ENCODE data around the gene LRTM2.

Gene LRTM2

GRCh38 chr12:1862973-1863372, 42.6 kb downstream of the LRTM2 start:
- TF ChIP-seq RARB (CRISPR knock-in tag; IDR thresholded peaks at IDR 0.05) (no peak), ARNTL (CRISPR knock-in tag; IDR thresholded peaks at IDR 0.05; ENCODE audit: borderline replicate concordance, low read depth) (no peak), TOX (CRISPR knock-in tag; IDR thresholded peaks at IDR 0.05; ENCODE audit: borderline replicate concordance) (no peak), ESRRG (CRISPR knock-in tag; IDR thresholded peaks at IDR 0.05) (no peak), PATZ1 (CRISPR knock-in tag; IDR thresholded peaks at IDR 0.05; ENCODE audit: borderline replicate concordance) (no peak), ZNF70 (CRISPR knock-in tag; IDR thresholded peaks at IDR 0.05) (no peak), ZNF565 (CRISPR knock-in tag; conservative IDR thresholded peaks at IDR 0.05; ENCODE audit: low read depth) (no peak), TCF4 (CRISPR knock-in tag; IDR thresholded peaks at IDR 0.05; ENCODE audit: borderline replicate concordance) (no peak), CREB5 (CRISPR knock-in tag; IDR thresholded peaks at IDR 0.05; ENCODE audit: low read depth) (no peak), GLIS3 (CRISPR knock-in tag; IDR thresholded peaks at IDR 0.05) (no peak), ZC3H10 (CRISPR knock-in tag; IDR thresholded peaks at IDR 0.05) (no peak), CSDC2 (CRISPR knock-in tag; IDR thresholded peaks at IDR 0.05) (no peak), ZFP30 (CRISPR knock-in tag; IDR thresholded peaks at IDR 0.05) (no peak), SNAI2 (CRISPR knock-in tag; IDR thresholded peaks at IDR 0.05) (no peak)
- TF ChIP-seq, protein P1, sequence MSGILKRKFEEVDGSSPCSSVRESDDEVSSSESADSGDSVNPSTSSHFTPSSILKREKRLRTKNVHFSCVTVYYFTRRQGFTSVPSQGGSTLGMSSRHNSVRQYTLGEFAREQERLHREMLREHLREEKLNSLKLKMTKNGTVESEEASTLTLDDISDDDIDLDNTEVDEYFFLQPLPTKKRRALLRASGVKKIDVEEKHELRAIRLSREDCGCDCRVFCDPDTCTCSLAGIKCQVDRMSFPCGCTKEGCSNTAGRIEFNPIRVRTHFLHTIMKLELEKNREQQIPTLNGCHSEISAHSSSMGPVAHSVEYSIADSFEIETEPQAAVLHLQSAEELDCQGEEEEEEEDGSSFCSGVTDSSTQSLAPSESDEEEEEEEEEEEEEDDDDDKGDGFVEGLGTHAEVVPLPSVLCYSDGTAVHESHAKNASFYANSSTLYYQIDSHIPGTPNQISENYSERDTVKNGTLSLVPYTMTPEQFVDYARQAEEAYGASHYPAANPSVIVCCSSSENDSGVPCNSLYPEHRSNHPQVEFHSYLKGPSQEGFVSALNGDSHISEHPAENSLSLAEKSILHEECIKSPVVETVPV (CRISPR knock-in tag; IDR thresholded peaks at IDR 0.05): no peak
- no peak for ATAC-seq

DNA sequence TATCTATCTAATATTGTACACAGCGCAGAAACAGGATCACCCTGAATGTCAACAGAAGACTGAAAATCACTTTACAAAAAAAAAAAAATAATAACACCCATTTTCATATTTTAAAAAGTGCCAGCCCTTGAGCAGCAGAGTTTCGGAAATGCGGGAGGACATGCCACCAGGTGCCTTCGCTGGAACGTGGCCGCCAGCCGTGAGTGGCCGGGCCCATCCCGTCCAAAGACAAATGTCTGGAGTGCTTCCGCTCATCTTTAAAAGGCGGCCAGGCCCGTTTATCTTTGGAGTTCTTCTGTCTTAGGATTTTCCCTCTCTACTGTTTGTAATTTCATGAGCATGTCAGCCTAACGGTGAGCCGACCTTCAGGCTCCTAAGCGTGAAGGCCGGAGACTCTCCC, 43.5 kb downstream of the LRTM2 start:
- TF ChIP-seq ARNTL (CRISPR knock-in tag; IDR thresholded peaks at IDR 0.05; ENCODE audit: borderline replicate concordance, low read depth) (no peak), ZNF565 (CRISPR knock-in tag; conservative IDR thresholded peaks at IDR 0.05; ENCODE audit: low read depth) (no peak), CREB5 (CRISPR knock-in tag; IDR thresholded peaks at IDR 0.05; ENCODE audit: low read depth) (no peak), SNAI2 (CRISPR knock-in tag; IDR thresholded peaks at IDR 0.05) (no peak), ZFP3 (CRISPR knock-in tag; IDR thresholded peaks at IDR 0.05) (no peak), GLIS3 (CRISPR knock-in tag; IDR thresholded peaks at IDR 0.05) (no peak), ESRRG (CRISPR knock-in tag; IDR thresholded peaks at IDR 0.05) (no peak), PPARA (CRISPR knock-in tag; IDR thresholded peaks at IDR 0.05; ENCODE audit: borderline replicate concordance) (no peak), CSDC2 (CRISPR knock-in tag; IDR thresholded peaks at IDR 0.05) (no peak), TOX (CRISPR knock-in tag; IDR thresholded peaks at IDR 0.05; ENCODE audit: borderline replicate concordance) (no peak), ZFP30 (CRISPR knock-in tag; IDR thresholded peaks at IDR 0.05) (no peak), BACH2 (CRISPR knock-in tag; IDR thresholded peaks at IDR 0.05; ENCODE audit: borderline replicate concordance) (no peak)
- TF ChIP-seq, protein P1 (CRISPR knock-in tag; IDR thresholded peaks at IDR 0.05): no peak
- ATAC-seq: no peak

GRCh38 chr12:1864456-1864855, 44.1 kb downstream of the LRTM2 start:
- no peak for TF ChIP-seq TCF4 (CRISPR knock-in tag; IDR thresholded peaks at IDR 0.05; ENCODE audit: borderline replicate concordance)
- no peak for TF ChIP-seq PPARA (CRISPR knock-in tag; IDR thresholded peaks at IDR 0.05; ENCODE audit: borderline replicate concordance)
- TF ChIP-seq, protein P1 (CRISPR knock-in tag; IDR thresholded peaks at IDR 0.05): no peak
- no peak for ATAC-seq

- ATAC-seq: no peak
- TF ChIP-seq ARNTL (CRISPR knock-in tag; IDR thresholded peaks at IDR 0.05; ENCODE audit: borderline replicate concordance, low read depth) (no peak), PATZ1 (CRISPR knock-in tag; IDR thresholded peaks at IDR 0.05; ENCODE audit: borderline replicate concordance) (no peak), ZNF565 (CRISPR knock-in tag; conservative IDR thresholded peaks at IDR 0.05; ENCODE audit: low read depth) (no peak), ZFP30 (CRISPR knock-in tag; IDR thresholded peaks at IDR 0.05) (no peak)
Observed at GRCh38 chr12:1864867-1865266, 44.5 kb downstream of the LRTM2 start.

All from SK-N-SH treated with all-trans-retinoic acid at 6 μM for 48 hours (cell line).